ENCODE results near the gene DRD4. TPM values are rescaled to one million over a fixed set of nuclear protein-coding genes. Genes with fewer than 3 reads are reported as not detected.

DRD4 gene
- total and polyA plus RNA-seq, 2 donors (not counting 1 experiment from before 2014, with no cell fraction given) = not detected

- H3K4me3 Mint-ChIP-seq = no peak overlapping the region
- DNase-seq = peak; percentile 71
- Histone ChIP-seq H3K27ac (ENCODE audit: low read length in 2 of 2) (peak overlapping the region in 1 of 2 donors; percentile 59), H3K9me3 (ENCODE audit: control extremely low read depth in 1 of 3, control insufficient read depth in 2 of 3, insufficient read depth in 1 of 3, low read length in 2 of 3) (no peaks in the 10 kb centered on the region), H3K79me2 (ENCODE audit: control insufficient read depth, insufficient read depth, low read length) (peaks cover 6% of the 10 kb centered on the region), H3K4me2 (replicated peaks; ENCODE audit: low read depth, low read length, poor library complexity, severe bottlenecking) (peak overlapping the region; percentile 90), H4K20me1 (ENCODE audit: control insufficient read depth, insufficient read depth, low read length, poor library complexity, severe bottlenecking) (peaks cover 66% of the 10 kb centered on the region), H3K36me3 (replicated peaks in 1 of 2; ENCODE audit: control extremely low read depth in 1 of 2, control insufficient read depth in 1 of 2, extremely low read depth in 1 of 2, insufficient read depth in 2 of 2, low read length in 1 of 2) (peaks cover 0 to 51% of the 10 kb centered on the region in 2 experiments), H3K9ac (ENCODE audit: low read length) (no peak overlapping the region), H3K4me1 (ENCODE audit: control insufficient read depth in 2 of 2, insufficient read depth in 2 of 2, low read length in 2 of 2) (peaks cover 18 to 35% of the 10 kb centered on the region in 2 donors), H2AFZ (ENCODE audit: insufficient read depth, low read depth, low read length, poor library complexity, severe bottlenecking) (no peak overlapping the region), H3K4me3 (ENCODE audit: control extremely low read depth in 1 of 5, extremely low read depth in 1 of 5, insufficient read depth in 1 of 5, low read depth in 2 of 5, low read length in 4 of 5) (no peak overlapping the region), H3K27me3 (replicated peaks in 1 of 4; ENCODE audit: control extremely low read depth in 1 of 4, control insufficient read depth in 3 of 4, insufficient read depth in 4 of 4, low read length in 3 of 4) (no peaks in the 10 kb centered on the region)
- intact Hi-C loops (cut with micrococcal nuclease) = loop anchor here (10.0 kb wide), 1 partner anchor 111 kb away; no protein-coding TSS in a partner anchor
- H3K9me3 Mint-ChIP-seq (ENCODE audit: insufficient read depth) = no peaks in the 10 kb centered on the region
- ChIA-PET CTCF (interaction anchor here (1.4 to 1.7 kb wide), 2 partner anchors 59 to 96 kb away, joined by 3 to 5 read pairs; no protein-coding TSS in a partner anchor), POLR2A (interaction anchor here (0.6 to 2.0 kb wide), 2 partner anchors 37 to 219 kb away, joined by 4 to 8 read pairs; partner anchors contain the start of genes CD151 and PHRF1)
- ATAC-seq (ENCODE audit: low read depth) = no peak
- H3K27ac Mint-ChIP-seq = no peak overlapping the region
- H3K27me3 Mint-ChIP-seq = no peaks in the 10 kb centered on the region
- TF ChIP-seq EZH2 (IDR thresholded peaks at IDR 0.05; ENCODE audit: borderline replicate concordance, insufficient read depth, low read depth, low read length, poor library complexity, severe bottlenecking) (no peak), CTCF (IDR thresholded peaks at IDR 0.05) (no peak)
- 92% methylated on average over 17 of the region's 36 CpGs for whole genome bisulfite sequencing (ENCODE audit: insufficient coverage)
- H3K4me1 Mint-ChIP-seq = peaks cover 17% of the 10 kb centered on the region
Measured at GRCh38 chr11:613369-613968, 23.6 kb upstream of the DRD4 start.

GRCh38 chr11:614021-614622 is 22.9 kb upstream of the DRD4 start:
- no peak overlapping the region for H3K9ac ChIP-seq (ENCODE audit: low read length)
- ChIA-PET CTCF (interaction anchor here (1.7 kb wide), 1 partner anchor 59 kb away, joined by 5 read pairs; no protein-coding TSS in a partner anchor), POLR2A (interaction anchor here (0.7 to 2.0 kb wide), 2 partner anchors 38 to 55 kb away, joined by 3 to 8 read pairs; partner anchors contain the start of gene PHRF1)
- H3K9me3 ChIP-seq (ENCODE audit: control extremely low read depth in 1 of 3, control insufficient read depth in 2 of 3, insufficient read depth in 1 of 3, low read length in 2 of 3) = no peaks in the 10 kb centered on the region
- ATAC-seq (ENCODE audit: low read depth) = no peak
- 93% methylated on average over 10 of the region's 14 CpGs for WGBS (ENCODE audit: insufficient coverage)
- H3K4me3 ChIP-seq (ENCODE audit: control extremely low read depth in 1 of 5, extremely low read depth in 1 of 5, insufficient read depth in 1 of 5, low read depth in 2 of 5, low read length in 4 of 5) = no peak overlapping the region
- peak overlapping the region; percentile 71 for H3K4me3 Mint-ChIP-seq
- no peak for DNase-seq
- H3K9me3 Mint-ChIP-seq (ENCODE audit: insufficient read depth) = no peaks in the 10 kb centered on the region
- H3K36me3 ChIP-seq (replicated peaks in 1 of 2; ENCODE audit: control extremely low read depth in 1 of 2, control insufficient read depth in 1 of 2, extremely low read depth in 1 of 2, insufficient read depth in 2 of 2, low read length in 1 of 2) = peaks cover 0 to 45% of the 10 kb centered on the region in 2 experiments
- H2AFZ ChIP-seq (ENCODE audit: insufficient read depth, low read depth, low read length, poor library complexity, severe bottlenecking) = no peak overlapping the region
- H3K27me3 Mint-ChIP-seq = no peaks in the 10 kb centered on the region
- peaks cover 17% of the 10 kb centered on the region for H3K4me1 Mint-ChIP-seq
- H4K20me1 ChIP-seq (ENCODE audit: control insufficient read depth, insufficient read depth, low read length, poor library complexity, severe bottlenecking) = peaks cover 60% of the 10 kb centered on the region
- peaks cover 18 to 35% of the 10 kb centered on the region in 2 donors for H3K4me1 ChIP-seq (ENCODE audit: control insufficient read depth in 2 of 2, insufficient read depth in 2 of 2, low read length in 2 of 2)
- peak overlapping the region; percentile 90 for H3K4me2 ChIP-seq (replicated peaks; ENCODE audit: low read depth, low read length, poor library complexity, severe bottlenecking)
- H3K27ac Mint-ChIP-seq = peak overlapping the region; percentile 81
- H3K27me3 ChIP-seq (replicated peaks in 1 of 4; ENCODE audit: control extremely low read depth in 1 of 4, control insufficient read depth in 3 of 4, insufficient read depth in 4 of 4, low read length in 3 of 4) = no peaks in the 10 kb centered on the region
- TF ChIP-seq EZH2 (IDR thresholded peaks at IDR 0.05; ENCODE audit: borderline replicate concordance, insufficient read depth, low read depth, low read length, poor library complexity, severe bottlenecking) (no peak), CTCF (IDR thresholded peaks at IDR 0.05) (no peak)
- H3K79me2 ChIP-seq (ENCODE audit: control insufficient read depth, insufficient read depth, low read length) = peaks cover 6% of the 10 kb centered on the region
- intact Hi-C loops (cut with micrococcal nuclease) = loop anchor here (10.0 kb wide), 1 partner anchor 111 kb away; no protein-coding TSS in a partner anchor
- H3K27ac ChIP-seq (ENCODE audit: low read length in 2 of 2) = peak overlapping the region in 1 of 2 donors; percentile 59

Measured in B cell (primary cell).